HL-60 (cell line): ENCODE data around the gene ODC1.

ENCODE experiments used
- CTCF ChIP-seq: IDR thresholded peaks from one replicate; pipeline ENCODE4 v1.5.1; 2011; ENCODE audit warnings: low read length, control low read depth, inconsistent platforms; ENCODE audit not compliant: insufficient read depth
- GABPA ChIP-seq: IDR thresholded peaks from 2 replicates; pipeline ENCODE4 v1.6.1; 2012; ENCODE audit warnings: low read depth
- POLR2AphosphoS5 ChIP-seq: IDR thresholded peaks from 2 replicates; pipeline ENCODE4 v1.6.1; 2012; ENCODE audit warnings: low read depth
- REST ChIP-seq: IDR thresholded peaks from 2 replicates; pipeline ENCODE4 v1.6.1; 2012; ENCODE audit warnings: low read depth; ENCODE audit not compliant: insufficient replicate concordance
- SPI1 ChIP-seq: IDR thresholded peaks from 2 replicates; pipeline ENCODE4 v1.6.1; 2012; ENCODE audit warnings: low read depth, mild to moderate bottlenecking, borderline replicate concordance

DNA sequence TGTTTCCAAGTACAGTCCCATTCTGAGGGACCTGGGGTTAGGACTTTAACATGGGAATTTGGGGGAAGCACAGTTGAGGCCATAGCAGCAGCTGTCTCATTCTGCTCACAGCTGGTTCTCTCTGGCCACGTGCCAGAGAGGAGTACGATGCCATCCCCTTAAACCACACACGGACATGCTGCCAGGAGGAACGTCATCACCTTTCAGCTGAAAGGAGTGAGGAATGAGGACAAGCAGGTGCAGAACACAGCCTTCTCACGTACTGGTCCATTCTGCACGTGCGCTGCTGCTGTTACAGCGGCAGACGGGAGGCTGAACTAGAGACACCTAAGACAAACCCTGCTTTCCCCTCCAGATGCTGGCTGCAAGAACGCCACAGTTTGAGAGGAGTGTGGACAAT is 33.5 kb downstream of the ODC1 start:
- TF ChIP-seq CTCF (no peak), POLR2AphosphoS5 (no peak), SPI1 (no peak), GABPA (no peak), REST (no peak)
